ENCODE measurements around the gene TTLL11. TPM values are rescaled to one million over a fixed set of nuclear protein-coding genes. Genes with fewer than 3 reads are reported as not detected.

Gene TTLL11
- total and polyA plus RNA-seq, 2 experiments from 2014 or later = 0.57 to 1.4 TPM

DNA sequence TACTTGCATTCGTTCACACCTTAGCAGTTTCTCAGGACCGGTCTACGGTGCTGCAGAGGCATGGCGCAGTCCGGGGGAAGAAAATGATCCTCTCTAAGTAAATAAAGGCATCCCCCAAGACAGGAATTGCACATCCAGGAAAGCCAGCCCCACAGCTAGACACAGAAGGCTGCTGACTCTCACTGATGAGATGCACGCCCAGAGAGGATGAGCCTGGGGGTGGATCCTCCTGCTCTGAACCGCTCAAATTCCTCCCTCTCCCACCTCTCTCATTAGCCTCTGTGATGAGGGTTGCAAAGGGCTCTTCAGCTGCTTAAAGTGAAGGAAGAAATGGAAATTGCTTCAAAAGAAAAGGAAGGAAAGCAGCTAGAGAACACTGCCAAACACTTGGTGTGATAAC is 132.4 kb downstream of the TTLL11 start:
- Histone ChIP-seq H4K20me1 (replicated peaks; ENCODE audit: insufficient read depth) (no peaks in the 10 kb centered on the region), H3K36me3 (ENCODE audit: insufficient read depth) (no peaks in the 10 kb centered on the region), H2AFZ (no peak overlapping the region), H3K4me3 (no peak overlapping the region), H3K4me1 (ENCODE audit: insufficient read depth) (no peaks in the 10 kb centered on the region), H3K9me2 (ENCODE audit: insufficient read depth) (no peaks in the 10 kb centered on the region), H3K4me2 (no peak overlapping the region), H3K27me3 (ENCODE audit: insufficient read depth) (no peaks in the 10 kb centered on the region), H3K27ac (ENCODE audit: low read depth) (no peak overlapping the region), H3F3A (replicated peaks; ENCODE audit: low read depth) (no peaks in the 10 kb centered on the region), H3K79me2 (replicated peaks; ENCODE audit: insufficient read depth) (no peaks in the 10 kb centered on the region)
- Mint-ChIP-seq H3K27ac (no peak overlapping the region), H3K36me3 (ENCODE audit: low read depth) (no peaks in the 10 kb centered on the region), H3K9me3 (no peaks in the 10 kb centered on the region), H3K4me3 (no peak overlapping the region), H3K27me3 (ENCODE audit: insufficient read depth, low read depth, poor library complexity) (peaks cover 10% of the 10 kb centered on the region), H3K4me1 (peaks cover 5% of the 10 kb centered on the region; the same call in 2 of the 3 replicates)
- ATAC-seq = peak; percentile 50; the same call in 2 of the 3 replicates
- TF ChIP-seq JUNB (IDR thresholded peaks at IDR 0.05; ENCODE audit: unreplicated experiment) (no peak), ZNF114 (CRISPR knock-in tag; IDR thresholded peaks at IDR 0.05) (no peak), NANOG (IDR thresholded peaks at IDR 0.05; ENCODE audit: borderline replicate concordance) (no peak), ZNF331 (CRISPR knock-in tag; IDR thresholded peaks at IDR 0.05; ENCODE audit: low read depth) (no peak), POLR2AphosphoS5 (IDR thresholded peaks at IDR 0.05; ENCODE audit: low read depth) (no peak), EZH2 (IDR thresholded peaks at IDR 0.05; ENCODE audit: low read depth, unreplicated experiment) (no peak), EZH2phosphoT487 (IDR thresholded peaks at IDR 0.05; ENCODE audit: unreplicated experiment) (no peak), CREB1 (CRISPR knock-in tag; IDR thresholded peaks at IDR 0.05; ENCODE audit: low read depth) (no peak), STAT1 (IDR thresholded peaks at IDR 0.05; ENCODE audit: unreplicated experiment) (no peak)
- TF ChIP-seq, protein P1, sequence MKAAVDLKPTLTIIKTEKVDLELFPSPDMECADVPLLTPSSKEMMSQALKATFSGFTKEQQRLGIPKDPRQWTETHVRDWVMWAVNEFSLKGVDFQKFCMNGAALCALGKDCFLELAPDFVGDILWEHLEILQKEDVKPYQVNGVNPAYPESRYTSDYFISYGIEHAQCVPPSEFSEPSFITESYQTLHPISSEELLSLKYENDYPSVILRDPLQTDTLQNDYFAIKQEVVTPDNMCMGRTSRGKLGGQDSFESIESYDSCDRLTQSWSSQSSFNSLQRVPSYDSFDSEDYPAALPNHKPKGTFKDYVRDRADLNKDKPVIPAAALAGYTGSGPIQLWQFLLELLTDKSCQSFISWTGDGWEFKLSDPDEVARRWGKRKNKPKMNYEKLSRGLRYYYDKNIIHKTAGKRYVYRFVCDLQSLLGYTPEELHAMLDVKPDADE (IDR thresholded peaks at IDR 0.05) = no peak
- TF ChIP-seq, protein P2, sequence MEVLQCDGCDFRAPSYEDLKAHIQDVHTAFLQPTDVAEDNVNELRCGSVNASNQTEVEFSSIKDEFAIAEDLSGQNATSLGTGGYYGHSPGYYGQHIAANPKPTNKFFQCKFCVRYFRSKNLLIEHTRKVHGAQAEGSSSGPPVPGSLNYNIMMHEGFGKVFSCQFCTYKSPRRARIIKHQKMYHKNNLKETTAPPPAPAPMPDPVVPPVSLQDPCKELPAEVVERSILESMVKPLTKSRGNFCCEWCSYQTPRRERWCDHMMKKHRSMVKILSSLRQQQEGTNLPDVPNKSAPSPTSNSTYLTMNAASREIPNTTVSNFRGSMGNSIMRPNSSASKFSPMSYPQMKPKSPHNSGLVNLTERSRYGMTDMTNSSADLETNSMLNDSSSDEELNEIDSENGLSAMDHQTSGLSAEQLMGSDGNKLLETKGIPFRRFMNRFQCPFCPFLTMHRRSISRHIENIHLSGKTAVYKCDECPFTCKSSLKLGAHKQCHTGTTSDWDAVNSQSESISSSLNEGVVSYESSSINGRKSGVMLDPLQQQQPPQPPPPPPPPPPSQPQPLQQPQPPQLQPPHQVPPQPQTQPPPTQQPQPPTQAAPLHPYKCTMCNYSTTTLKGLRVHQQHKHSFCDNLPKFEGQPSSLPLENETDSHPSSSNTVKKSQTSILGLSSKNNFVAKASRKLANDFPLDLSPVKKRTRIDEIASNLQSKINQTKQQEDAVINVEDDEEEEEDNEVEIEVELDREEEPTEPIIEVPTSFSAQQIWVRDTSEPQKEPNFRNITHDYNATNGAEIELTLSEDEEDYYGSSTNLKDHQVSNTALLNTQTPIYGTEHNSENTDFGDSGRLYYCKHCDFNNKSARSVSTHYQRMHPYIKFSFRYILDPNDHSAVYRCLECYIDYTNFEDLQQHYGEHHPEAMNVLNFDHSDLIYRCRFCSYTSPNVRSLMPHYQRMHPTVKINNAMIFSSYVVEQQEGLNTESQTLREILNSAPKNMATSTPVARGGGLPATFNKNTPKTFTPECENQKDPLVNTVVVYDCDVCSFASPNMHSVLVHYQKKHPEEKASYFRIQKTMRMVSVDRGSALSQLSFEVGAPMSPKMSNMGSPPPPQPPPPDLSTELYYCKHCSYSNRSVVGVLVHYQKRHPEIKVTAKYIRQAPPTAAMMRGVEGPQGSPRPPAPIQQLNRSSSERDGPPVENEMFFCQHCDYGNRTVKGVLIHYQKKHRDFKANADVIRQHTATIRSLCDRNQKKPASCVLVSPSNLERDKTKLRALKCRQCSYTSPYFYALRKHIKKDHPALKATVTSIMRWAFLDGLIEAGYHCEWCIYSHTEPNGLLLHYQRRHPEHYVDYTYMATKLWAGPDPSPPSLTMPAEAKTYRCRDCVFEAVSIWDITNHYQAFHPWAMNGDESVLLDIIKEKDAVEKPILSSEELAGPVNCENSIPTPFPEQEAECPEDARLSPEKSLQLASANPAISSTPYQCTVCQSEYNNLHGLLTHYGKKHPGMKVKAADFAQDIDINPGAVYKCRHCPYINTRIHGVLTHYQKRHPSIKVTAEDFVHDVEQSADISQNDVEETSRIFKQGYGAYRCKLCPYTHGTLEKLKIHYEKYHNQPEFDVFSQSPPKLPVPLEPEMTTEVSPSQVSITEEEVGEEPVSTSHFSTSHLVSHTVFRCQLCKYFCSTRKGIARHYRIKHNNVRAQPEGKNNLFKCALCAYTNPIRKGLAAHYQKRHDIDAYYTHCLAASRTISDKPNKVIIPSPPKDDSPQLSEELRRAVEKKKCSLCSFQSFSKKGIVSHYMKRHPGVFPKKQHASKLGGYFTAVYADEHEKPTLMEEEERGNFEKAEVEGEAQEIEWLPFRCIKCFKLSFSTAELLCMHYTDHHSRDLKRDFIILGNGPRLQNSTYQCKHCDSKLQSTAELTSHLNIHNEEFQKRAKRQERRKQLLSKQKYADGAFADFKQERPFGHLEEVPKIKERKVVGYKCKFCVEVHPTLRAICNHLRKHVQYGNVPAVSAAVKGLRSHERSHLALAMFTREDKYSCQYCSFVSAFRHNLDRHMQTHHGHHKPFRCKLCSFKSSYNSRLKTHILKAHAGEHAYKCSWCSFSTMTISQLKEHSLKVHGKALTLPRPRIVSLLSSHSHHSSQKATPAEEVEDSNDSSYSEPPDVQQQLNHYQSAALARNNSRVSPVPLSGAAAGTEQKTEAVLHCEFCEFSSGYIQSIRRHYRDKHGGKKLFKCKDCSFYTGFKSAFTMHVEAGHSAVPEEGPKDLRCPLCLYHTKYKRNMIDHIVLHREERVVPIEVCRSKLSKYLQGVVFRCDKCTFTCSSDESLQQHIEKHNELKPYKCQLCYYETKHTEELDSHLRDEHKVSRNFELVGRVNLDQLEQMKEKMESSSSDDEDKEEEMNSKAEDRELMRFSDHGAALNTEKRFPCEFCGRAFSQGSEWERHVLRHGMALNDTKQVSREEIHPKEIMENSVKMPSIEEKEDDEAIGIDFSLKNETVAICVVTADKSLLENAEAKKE (CRISPR knock-in tag; IDR thresholded peaks at IDR 0.05) = no peak
- TF ChIP-seq, protein P3, sequence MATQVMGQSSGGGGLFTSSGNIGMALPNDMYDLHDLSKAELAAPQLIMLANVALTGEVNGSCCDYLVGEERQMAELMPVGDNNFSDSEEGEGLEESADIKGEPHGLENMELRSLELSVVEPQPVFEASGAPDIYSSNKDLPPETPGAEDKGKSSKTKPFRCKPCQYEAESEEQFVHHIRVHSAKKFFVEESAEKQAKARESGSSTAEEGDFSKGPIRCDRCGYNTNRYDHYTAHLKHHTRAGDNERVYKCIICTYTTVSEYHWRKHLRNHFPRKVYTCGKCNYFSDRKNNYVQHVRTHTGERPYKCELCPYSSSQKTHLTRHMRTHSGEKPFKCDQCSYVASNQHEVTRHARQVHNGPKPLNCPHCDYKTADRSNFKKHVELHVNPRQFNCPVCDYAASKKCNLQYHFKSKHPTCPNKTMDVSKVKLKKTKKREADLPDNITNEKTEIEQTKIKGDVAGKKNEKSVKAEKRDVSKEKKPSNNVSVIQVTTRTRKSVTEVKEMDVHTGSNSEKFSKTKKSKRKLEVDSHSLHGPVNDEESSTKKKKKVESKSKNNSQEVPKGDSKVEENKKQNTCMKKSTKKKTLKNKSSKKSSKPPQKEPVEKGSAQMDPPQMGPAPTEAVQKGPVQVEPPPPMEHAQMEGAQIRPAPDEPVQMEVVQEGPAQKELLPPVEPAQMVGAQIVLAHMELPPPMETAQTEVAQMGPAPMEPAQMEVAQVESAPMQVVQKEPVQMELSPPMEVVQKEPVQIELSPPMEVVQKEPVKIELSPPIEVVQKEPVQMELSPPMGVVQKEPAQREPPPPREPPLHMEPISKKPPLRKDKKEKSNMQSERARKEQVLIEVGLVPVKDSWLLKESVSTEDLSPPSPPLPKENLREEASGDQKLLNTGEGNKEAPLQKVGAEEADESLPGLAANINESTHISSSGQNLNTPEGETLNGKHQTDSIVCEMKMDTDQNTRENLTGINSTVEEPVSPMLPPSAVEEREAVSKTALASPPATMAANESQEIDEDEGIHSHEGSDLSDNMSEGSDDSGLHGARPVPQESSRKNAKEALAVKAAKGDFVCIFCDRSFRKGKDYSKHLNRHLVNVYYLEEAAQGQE (IDR thresholded peaks at IDR 0.05; ENCODE audit: unreplicated experiment) = no peak
- TF ChIP-seq, protein P4, sequence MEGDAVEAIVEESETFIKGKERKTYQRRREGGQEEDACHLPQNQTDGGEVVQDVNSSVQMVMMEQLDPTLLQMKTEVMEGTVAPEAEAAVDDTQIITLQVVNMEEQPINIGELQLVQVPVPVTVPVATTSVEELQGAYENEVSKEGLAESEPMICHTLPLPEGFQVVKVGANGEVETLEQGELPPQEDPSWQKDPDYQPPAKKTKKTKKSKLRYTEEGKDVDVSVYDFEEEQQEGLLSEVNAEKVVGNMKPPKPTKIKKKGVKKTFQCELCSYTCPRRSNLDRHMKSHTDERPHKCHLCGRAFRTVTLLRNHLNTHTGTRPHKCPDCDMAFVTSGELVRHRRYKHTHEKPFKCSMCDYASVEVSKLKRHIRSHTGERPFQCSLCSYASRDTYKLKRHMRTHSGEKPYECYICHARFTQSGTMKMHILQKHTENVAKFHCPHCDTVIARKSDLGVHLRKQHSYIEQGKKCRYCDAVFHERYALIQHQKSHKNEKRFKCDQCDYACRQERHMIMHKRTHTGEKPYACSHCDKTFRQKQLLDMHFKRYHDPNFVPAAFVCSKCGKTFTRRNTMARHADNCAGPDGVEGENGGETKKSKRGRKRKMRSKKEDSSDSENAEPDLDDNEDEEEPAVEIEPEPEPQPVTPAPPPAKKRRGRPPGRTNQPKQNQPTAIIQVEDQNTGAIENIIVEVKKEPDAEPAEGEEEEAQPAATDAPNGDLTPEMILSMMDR (conservative IDR thresholded peaks at IDR 0.05; ENCODE audit: low read depth in 2 of 2) = no peak
- DNase-seq (ENCODE audit: low spot score) = no peak
